ENCODE data around the gene LY6G6C. TPM values are rescaled to one million over a fixed set of nuclear protein-coding genes. Genes with fewer than 3 reads are reported as not detected.

LY6G6C gene
- polyA plus RNA-seq, 2 donors = 17.2 to 21.9 TPM

- Histone ChIP-seq H3K4me1 (ENCODE audit: control insufficient read depth in 2 of 2, insufficient read depth in 2 of 2, low read length in 1 of 2) (peaks cover 0 to 28% of the 10 kb centered on the region in 2 donors), H3K4me3 (ENCODE audit: low read depth in 1 of 2, low read length in 2 of 2) (peak overlapping the region in 1 of 2 donors; percentile 16)
Measured at GRCh38 chr6:31720196-31720770, 1.3 kb downstream of the LY6G6C start.

GRCh38 chr6:31719001-31719400 is 2.5 kb downstream of the LY6G6C start:
- peak overlapping the region; percentile 90 to 95 for H3K27ac ChIP-seq (ENCODE audit: low read depth in 2 of 2, low read length in 1 of 2)
- WGBS, 2 donors = 74 to 82% methylated on average over 6 of the region's 6 CpGs
- H3K9me3 ChIP-seq (ENCODE audit: control insufficient read depth in 2 of 2, insufficient read depth in 1 of 2, low read depth in 1 of 2, low read length in 1 of 2) = no peaks in the 10 kb centered on the region
- no peak overlapping the region for H3K4me3 ChIP-seq (ENCODE audit: low read depth in 1 of 2, low read length in 2 of 2)
- peaks cover 0 to 32% of the 10 kb centered on the region in 2 donors for H3K4me1 ChIP-seq (ENCODE audit: control insufficient read depth in 2 of 2, insufficient read depth in 2 of 2, low read length in 1 of 2)
- no peaks in the 10 kb centered on the region for H3K36me3 ChIP-seq (ENCODE audit: control insufficient read depth in 2 of 2, insufficient read depth in 2 of 2, low read length in 1 of 2)
- no peaks in the 10 kb centered on the region for H3K27me3 ChIP-seq (ENCODE audit: control insufficient read depth in 1 of 2, insufficient read depth in 2 of 2, low read length in 2 of 2)

More at GRCh38 chr6:31720196-31720770, 1.3 kb downstream of the LY6G6C start:
- 64 to 70% methylated on average over 5 of the region's 5 CpGs for WGBS, 2 donors
- Histone ChIP-seq H3K27me3 (ENCODE audit: control insufficient read depth in 1 of 2, insufficient read depth in 2 of 2, low read length in 2 of 2) (no peaks in the 10 kb centered on the region), H3K27ac (ENCODE audit: low read depth in 2 of 2, low read length in 1 of 2) (peak overlapping the region; percentile 66 to 97), H3K9me3 (ENCODE audit: control insufficient read depth in 2 of 2, insufficient read depth in 1 of 2, low read depth in 1 of 2, low read length in 1 of 2) (no peaks in the 10 kb centered on the region), H3K36me3 (ENCODE audit: control insufficient read depth in 2 of 2, insufficient read depth in 2 of 2, low read length in 1 of 2) (no peaks in the 10 kb centered on the region)

- no peaks in the 10 kb centered on the region for H3K27me3 ChIP-seq (ENCODE audit: control insufficient read depth in 1 of 2, insufficient read depth in 2 of 2, low read length in 2 of 2)
- peaks cover 0 to 37% of the 10 kb centered on the region in 2 donors for H3K4me1 ChIP-seq (ENCODE audit: control insufficient read depth in 2 of 2, insufficient read depth in 2 of 2, low read length in 1 of 2)
- no peaks in the 10 kb centered on the region for H3K9me3 ChIP-seq (ENCODE audit: control insufficient read depth in 2 of 2, insufficient read depth in 1 of 2, low read depth in 1 of 2, low read length in 1 of 2)
- WGBS, 2 donors = 47 to 54% methylated on average over 1 of the region's 1 CpG
- no peaks in the 10 kb centered on the region for H3K36me3 ChIP-seq (ENCODE audit: control insufficient read depth in 2 of 2, insufficient read depth in 2 of 2, low read length in 1 of 2)
- H3K27ac ChIP-seq (ENCODE audit: low read depth in 2 of 2, low read length in 1 of 2) = peak overlapping the region; percentile 90 to 95
- H3K4me3 ChIP-seq (ENCODE audit: low read depth in 1 of 2, low read length in 2 of 2) = no peak overlapping the region
Measured at GRCh38 chr6:31718265-31718664, 3.3 kb downstream of the LY6G6C start.

GRCh38 chr6:31717499-31718222 is 3.9 kb downstream of the LY6G6C start:
- Histone ChIP-seq H3K27me3 (ENCODE audit: control insufficient read depth in 1 of 2, insufficient read depth in 2 of 2, low read length in 2 of 2) (no peaks in the 10 kb centered on the region), H3K9me3 (ENCODE audit: control insufficient read depth in 2 of 2, insufficient read depth in 1 of 2, low read depth in 1 of 2, low read length in 1 of 2) (no peaks in the 10 kb centered on the region), H3K27ac (ENCODE audit: low read depth in 2 of 2, low read length in 1 of 2) (peak overlapping the region; percentile 89 to 95), H3K4me3 (ENCODE audit: low read depth in 1 of 2, low read length in 2 of 2) (no peak overlapping the region), H3K36me3 (ENCODE audit: control insufficient read depth in 2 of 2, insufficient read depth in 2 of 2, low read length in 1 of 2) (no peaks in the 10 kb centered on the region), H3K4me1 (ENCODE audit: control insufficient read depth in 2 of 2, insufficient read depth in 2 of 2, low read length in 1 of 2) (peaks cover 0 to 37% of the 10 kb centered on the region in 2 donors)
- WGBS, 2 donors = 45 to 54% methylated on average over 10 of the region's 10 CpGs

- WGBS, 2 donors = 54 to 60% methylated on average over 15 to 16 of the region's 16 CpGs
- H3K27ac ChIP-seq (ENCODE audit: low read depth in 2 of 2, low read length in 1 of 2) = peak within 1 kb of the TSS; percentile 8 to 59
- H3K36me3 ChIP-seq (ENCODE audit: control insufficient read depth in 2 of 2, insufficient read depth in 2 of 2, low read length in 1 of 2) = no peaks in the 10 kb centered on the region
- H3K9me3 ChIP-seq (ENCODE audit: control insufficient read depth in 2 of 2, insufficient read depth in 1 of 2, low read depth in 1 of 2, low read length in 1 of 2) = no peaks in the 10 kb centered on the region
- no peak within 1 kb of the TSS for H3K4me3 ChIP-seq (ENCODE audit: low read depth in 1 of 2, low read length in 2 of 2)
- no peaks in the 10 kb centered on the region for H3K27me3 ChIP-seq (ENCODE audit: control insufficient read depth in 1 of 2, insufficient read depth in 2 of 2, low read length in 2 of 2)
- peaks cover 0 to 44% of the 10 kb centered on the region in 2 donors for H3K4me1 ChIP-seq (ENCODE audit: control insufficient read depth in 2 of 2, insufficient read depth in 2 of 2, low read length in 1 of 2)
Measured at GRCh38 chr6:31715022-31715958, 6.3 kb downstream of the LY6G6C start, which contains the start of gene LY6G6D. Gene LY6G6D (plus strand): TSS chr6:31715348. CDS start chr6:31715356, 8 bp downstream.

GRCh38 chr6:31713991-31714684 is 7.4 kb downstream of the LY6G6C start:
- 29 to 33% methylated on average over 5 of the region's 5 CpGs for WGBS, 2 donors
- Histone ChIP-seq H3K4me1 (ENCODE audit: control insufficient read depth in 2 of 2, insufficient read depth in 2 of 2, low read length in 1 of 2) (peaks cover 0 to 38% of the 10 kb centered on the region in 2 donors), H3K27ac (ENCODE audit: low read depth in 2 of 2, low read length in 1 of 2) (peak overlapping the region; percentile 8 to 59), H3K36me3 (ENCODE audit: control insufficient read depth in 2 of 2, insufficient read depth in 2 of 2, low read length in 1 of 2) (no peaks in the 10 kb centered on the region), H3K27me3 (ENCODE audit: control insufficient read depth in 1 of 2, insufficient read depth in 2 of 2, low read length in 2 of 2) (no peaks in the 10 kb centered on the region), H3K4me3 (ENCODE audit: low read depth in 1 of 2, low read length in 2 of 2) (no peak overlapping the region), H3K9me3 (ENCODE audit: control insufficient read depth in 2 of 2, insufficient read depth in 1 of 2, low read depth in 1 of 2, low read length in 1 of 2) (no peaks in the 10 kb centered on the region)

- peak overlapping the region in 1 of 2 donors; percentile 59 for H3K27ac ChIP-seq (ENCODE audit: low read depth in 2 of 2, low read length in 1 of 2)
- no peak overlapping the region for H3K4me3 ChIP-seq (ENCODE audit: low read depth in 1 of 2, low read length in 2 of 2)
- H3K9me3 ChIP-seq (ENCODE audit: control insufficient read depth in 2 of 2, insufficient read depth in 1 of 2, low read depth in 1 of 2, low read length in 1 of 2) = no peaks in the 10 kb centered on the region
- 66 to 75% methylated on average over 4 of the region's 4 CpGs for WGBS, 2 donors
- H3K36me3 ChIP-seq (ENCODE audit: control insufficient read depth in 2 of 2, insufficient read depth in 2 of 2, low read length in 1 of 2) = no peaks in the 10 kb centered on the region
- H3K4me1 ChIP-seq (ENCODE audit: control insufficient read depth in 2 of 2, insufficient read depth in 2 of 2, low read length in 1 of 2) = peaks cover 0 to 31% of the 10 kb centered on the region in 2 donors
- no peaks in the 10 kb centered on the region for H3K27me3 ChIP-seq (ENCODE audit: control insufficient read depth in 1 of 2, insufficient read depth in 2 of 2, low read length in 2 of 2)
Measured at GRCh38 chr6:31713465-31713864, 8.1 kb downstream of the LY6G6C start.

- H3K4me3 ChIP-seq (ENCODE audit: low read depth in 1 of 2, low read length in 2 of 2) = no peak overlapping the region
- H3K4me1 ChIP-seq (ENCODE audit: control insufficient read depth in 2 of 2, insufficient read depth in 2 of 2, low read length in 1 of 2) = peaks cover 0 to 24% of the 10 kb centered on the region in 2 donors
- no peaks in the 10 kb centered on the region for H3K9me3 ChIP-seq (ENCODE audit: control insufficient read depth in 2 of 2, insufficient read depth in 1 of 2, low read depth in 1 of 2, low read length in 1 of 2)
- H3K36me3 ChIP-seq (ENCODE audit: control insufficient read depth in 2 of 2, insufficient read depth in 2 of 2, low read length in 1 of 2) = no peaks in the 10 kb centered on the region
- H3K27ac ChIP-seq (ENCODE audit: low read depth in 2 of 2, low read length in 1 of 2) = peak overlapping the region; percentile 80 to 86
- 62 to 64% methylated on average over 8 of the region's 8 CpGs for WGBS, 2 donors
- H3K27me3 ChIP-seq (ENCODE audit: control insufficient read depth in 1 of 2, insufficient read depth in 2 of 2, low read length in 2 of 2) = no peaks in the 10 kb centered on the region
Measured at GRCh38 chr6:31712296-31712695, 9.2 kb downstream of the LY6G6C start.

- H3K9me3 ChIP-seq (ENCODE audit: control insufficient read depth in 2 of 2, insufficient read depth in 1 of 2, low read depth in 1 of 2, low read length in 1 of 2) = no peaks in the 10 kb centered on the region
- no peaks in the 10 kb centered on the region for H3K36me3 ChIP-seq (ENCODE audit: control insufficient read depth in 2 of 2, insufficient read depth in 2 of 2, low read length in 1 of 2)
- peak overlapping the region; percentile 80 to 86 for H3K27ac ChIP-seq (ENCODE audit: low read depth in 2 of 2, low read length in 1 of 2)
- no peak overlapping the region for H3K4me3 ChIP-seq (ENCODE audit: low read depth in 1 of 2, low read length in 2 of 2)
- H3K27me3 ChIP-seq (ENCODE audit: control insufficient read depth in 1 of 2, insufficient read depth in 2 of 2, low read length in 2 of 2) = no peaks in the 10 kb centered on the region
- H3K4me1 ChIP-seq (ENCODE audit: control insufficient read depth in 2 of 2, insufficient read depth in 2 of 2, low read length in 1 of 2) = peaks cover 0 to 23% of the 10 kb centered on the region in 2 donors
- WGBS, 2 donors = 35 to 46% methylated on average over 8 of the region's 8 CpGs
Measured at GRCh38 chr6:31711233-31711632, 10.3 kb downstream of the LY6G6C start.
